Testis (tissue), 3 donors: ENCODE data around the gene MYCT1. TPM values are rescaled to one million over a fixed set of nuclear protein-coding genes. Genes with fewer than 3 reads are reported as not detected.

ENCODE experiments used
- DNase-seq: peaks from one replicate; pipeline ENCODE4 v3.0.0-alpha.2; 2019
- H3K27ac ChIP-seq, 2 donors: fragments of 200-600 bp; sonication (generic); one replicate each; pipeline ENCODE4 v1.5.1; 2019
- H3K27me3 ChIP-seq: fragments of 200-600 bp; sonication (generic); one replicate; pipeline ENCODE4 v1.5.1; 2019
- H3K36me3 ChIP-seq: fragments of 200-600 bp; sonication (generic); one replicate; pipeline ENCODE4 v1.5.1; 2017; ENCODE audit warnings: low read depth; ENCODE audit errors: missing control alignments
- H3K4me1 ChIP-seq: fragments of 200-600 bp; sonication (generic); one replicate; pipeline ENCODE4 v1.5.1; 2019
- H3K4me3 ChIP-seq, 2 donors: fragments of 200-600 bp; sonication (generic); one replicate each; pipeline ENCODE4 v1.5.1; 2017 to 2019
- H3K9me3 ChIP-seq: fragments of 200-600 bp; sonication (generic); one replicate; pipeline ENCODE4 v1.5.1; 2017
- POLR2A ChIP-seq: fragments of 450-650 bp; IDR thresholded peaks from one replicate; pipeline ENCODE4 v1.6.1; 2017; ENCODE audit warnings: antibody characterized with exemption, mild to moderate bottlenecking, moderate library complexity
- WGBS, 2 donors: methylation state at CpG; one replicate each; pipeline ENCODE4 v1.1.5; 2018; 5-methylcytosine and 5-hydroxymethylcytosine counted together
- intact Hi-C: fragments of 100-400 bp; cut with DNase I; formaldehyde crosslinking; loops from one replicate; pipeline ENCODE4 v1.15.1; 2023; ENCODE audit warnings: low total_unique reads
- polyA plus RNA-seq: library from polyadenylated mRNA; stranded (reverse); fragments of 350-450 nt; fragmentation: Illumina TruSeq; extraction: RNeasy Lipid Tissue Mini Kit (QIAGEN cat#74804); gene quantifications from one replicate; pipeline ENCODE4 v1.2.3, GENCODE V29; 2014; ENCODE audit warnings: low read depth, low replicate concordance; ENCODE audit not compliant: insufficient read depth
- total RNA-seq, 2 donors: library from RNA; depleted of rRNA; stranded (reverse); fragments of >200 nt; gene quantifications; one replicate each; pipeline ENCODE4 v1.2.3, GENCODE V29; 2016
- TF ChIP-seq, protein P1 (sequence below), 3 experiments: fragments of 450-650 bp in 2 of 3; fragments of 200-600 bp in 1 of 3; sonication (generic) in 1 of 3; IDR thresholded peaks; one replicate each; pipeline ENCODE4 v1.5.1; 2016 to 2019; ENCODE audit warnings: antibody characterized with exemption in 3 of 3, mild to moderate bottlenecking in 2 of 3, moderate library complexity in 1 of 3

MYCT1 gene
- total and polyA plus RNA-seq, 3 donors from 2014 or later: 2.3 to 4.3 (median 3.4) TPM

DNA sequence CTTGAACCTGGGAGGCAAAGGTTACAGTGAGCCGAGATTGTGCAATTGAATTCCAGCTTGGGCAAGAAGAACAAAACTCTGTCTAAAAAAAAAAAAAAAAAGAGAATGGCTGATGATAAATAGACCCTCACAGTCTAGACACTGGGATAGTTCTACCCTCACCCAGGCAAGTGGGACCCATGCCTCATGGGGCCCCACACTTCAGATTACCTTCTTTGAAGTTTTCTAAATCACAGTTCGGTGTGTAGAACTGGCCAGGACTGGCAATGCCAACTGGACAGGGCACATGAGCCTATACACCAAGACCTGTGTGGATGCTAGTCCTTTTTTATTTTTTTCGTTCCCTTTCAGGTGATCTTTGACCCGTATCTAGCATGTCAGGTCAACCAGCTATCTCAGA, 28.6 kb downstream of the MYCT1 start:
- TF ChIP-seq, protein P1, sequence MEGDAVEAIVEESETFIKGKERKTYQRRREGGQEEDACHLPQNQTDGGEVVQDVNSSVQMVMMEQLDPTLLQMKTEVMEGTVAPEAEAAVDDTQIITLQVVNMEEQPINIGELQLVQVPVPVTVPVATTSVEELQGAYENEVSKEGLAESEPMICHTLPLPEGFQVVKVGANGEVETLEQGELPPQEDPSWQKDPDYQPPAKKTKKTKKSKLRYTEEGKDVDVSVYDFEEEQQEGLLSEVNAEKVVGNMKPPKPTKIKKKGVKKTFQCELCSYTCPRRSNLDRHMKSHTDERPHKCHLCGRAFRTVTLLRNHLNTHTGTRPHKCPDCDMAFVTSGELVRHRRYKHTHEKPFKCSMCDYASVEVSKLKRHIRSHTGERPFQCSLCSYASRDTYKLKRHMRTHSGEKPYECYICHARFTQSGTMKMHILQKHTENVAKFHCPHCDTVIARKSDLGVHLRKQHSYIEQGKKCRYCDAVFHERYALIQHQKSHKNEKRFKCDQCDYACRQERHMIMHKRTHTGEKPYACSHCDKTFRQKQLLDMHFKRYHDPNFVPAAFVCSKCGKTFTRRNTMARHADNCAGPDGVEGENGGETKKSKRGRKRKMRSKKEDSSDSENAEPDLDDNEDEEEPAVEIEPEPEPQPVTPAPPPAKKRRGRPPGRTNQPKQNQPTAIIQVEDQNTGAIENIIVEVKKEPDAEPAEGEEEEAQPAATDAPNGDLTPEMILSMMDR (IDR thresholded peaks at IDR 0.05): no peak
- no peak for TF ChIP-seq POLR2A
- no peak overlapping the region for H3K4me3 ChIP-seq
- no peaks in the 10 kb centered on the region for H3K4me1 ChIP-seq
- no peaks in the 10 kb centered on the region for H3K9me3 ChIP-seq
- no peak overlapping the region for H3K27ac ChIP-seq
- WGBS, 2 donors: 65 to 77% methylated on average over 4 of the region's 4 CpGs
- no peaks in the 10 kb centered on the region for H3K27me3 ChIP-seq
- intact Hi-C loops: no loop called here
- no peaks in the 10 kb centered on the region for H3K36me3 ChIP-seq
- DNase-seq: no peak

DNA sequence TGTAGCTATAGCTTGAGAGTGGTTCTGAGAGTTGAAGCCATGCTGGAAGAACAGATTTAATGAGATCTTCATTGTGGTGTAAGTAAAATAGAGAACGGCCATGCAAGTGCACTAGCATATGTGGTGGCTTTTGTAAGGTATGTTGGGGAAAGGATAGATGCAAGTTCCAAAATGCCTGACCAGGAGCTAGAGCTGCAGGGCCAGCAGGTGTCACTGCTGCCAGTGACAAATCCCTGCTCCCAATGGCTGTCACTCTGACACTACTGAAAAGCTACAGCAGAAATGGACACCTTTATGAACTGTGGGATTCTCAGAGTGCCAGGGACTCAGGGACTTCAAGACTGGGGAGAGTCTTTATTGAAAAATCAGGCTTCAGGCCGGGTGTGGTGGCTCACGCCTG, 29.8 kb downstream of the MYCT1 start:
- Histone ChIP-seq H3K36me3 (no peaks in the 10 kb centered on the region), H3K4me3 (no peak overlapping the region), H3K4me1 (no peaks in the 10 kb centered on the region), H3K9me3 (no peaks in the 10 kb centered on the region), H3K27ac (no peak overlapping the region), H3K27me3 (no peaks in the 10 kb centered on the region)
- TF ChIP-seq, protein P1 (IDR thresholded peaks at IDR 0.05): no peak
- no peak for TF ChIP-seq POLR2A
- DNase-seq: no peak
- intact Hi-C loops: no loop called here
- 86 to 98% methylated on average over 3 of the region's 3 CpGs for WGBS, 2 donors

DNA sequence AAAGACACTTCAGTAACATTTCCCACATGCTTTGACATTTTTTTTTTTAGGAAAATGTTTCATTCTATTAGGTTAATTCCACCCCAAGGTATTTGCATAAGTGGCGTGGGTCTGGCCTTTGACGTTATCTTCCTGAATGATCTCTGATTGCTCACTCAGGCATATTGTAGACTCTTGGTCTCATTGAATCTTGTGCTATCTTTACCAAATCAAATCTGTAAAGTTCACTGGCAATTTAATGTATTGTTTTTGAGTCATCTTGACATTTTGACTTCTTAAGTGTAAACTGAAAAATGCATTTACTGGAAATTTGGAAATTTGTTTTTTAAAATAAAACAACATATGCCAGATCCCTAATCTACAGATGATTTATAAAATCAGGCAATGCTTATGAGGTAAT, 36.9 kb downstream of the MYCT1 start:
- intact Hi-C loops: no loop called here
- no peak for DNase-seq
- 79 to 83% methylated on average over 2 of the region's 2 CpGs for WGBS, 2 donors
- H3K36me3 ChIP-seq: no peaks in the 10 kb centered on the region
- no peak overlapping the region for H3K27ac ChIP-seq
- H3K4me3 ChIP-seq: no peak overlapping the region
- no peaks in the 10 kb centered on the region for H3K27me3 ChIP-seq
- H3K4me1 ChIP-seq: no peaks in the 10 kb centered on the region
- no peak for TF ChIP-seq POLR2A
- TF ChIP-seq, protein P1 (IDR thresholded peaks at IDR 0.05): no peak
- no peaks in the 10 kb centered on the region for H3K9me3 ChIP-seq

DNA sequence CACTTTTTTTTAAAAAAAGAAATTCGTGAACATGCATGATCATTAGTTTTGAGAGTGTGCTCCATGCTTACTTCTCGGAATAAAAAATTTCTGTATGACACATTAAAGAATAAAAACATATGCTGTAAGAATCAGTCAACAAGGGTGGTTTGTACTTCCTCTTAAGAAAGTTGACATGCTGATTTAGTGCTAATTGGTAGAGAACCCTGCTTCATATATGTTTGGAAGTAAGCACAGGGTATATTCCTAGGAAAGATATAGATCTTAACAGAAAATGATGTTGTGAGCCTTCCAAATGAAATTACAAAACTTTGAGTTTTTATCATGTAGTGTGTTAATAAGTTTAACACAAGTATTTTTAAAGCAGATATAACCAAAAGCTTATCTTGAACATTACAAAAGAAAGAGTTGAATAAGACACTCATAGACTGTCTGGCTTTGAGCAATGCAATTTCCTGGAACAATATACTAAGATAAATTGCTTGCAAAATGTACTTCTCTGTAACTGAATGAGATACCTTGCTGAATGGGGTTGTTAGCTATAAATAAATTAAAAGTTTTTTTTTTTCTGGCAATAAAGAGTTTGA, 39.1 kb downstream of the MYCT1 start:
- DNase-seq: no peak
- Histone ChIP-seq H3K4me1 (no peaks in the 10 kb centered on the region), H3K9me3 (no peaks in the 10 kb centered on the region), H3K27ac (no peak overlapping the region), H3K27me3 (no peaks in the 10 kb centered on the region), H3K4me3 (no peak overlapping the region), H3K36me3 (no peaks in the 10 kb centered on the region)
- WGBS, 2 donors: 82 to 83% methylated on average over 2 of the region's 2 CpGs
- intact Hi-C loops: no loop called here
- no peak for TF ChIP-seq POLR2A
- TF ChIP-seq, protein P1 (IDR thresholded peaks at IDR 0.05): no peak

DNA sequence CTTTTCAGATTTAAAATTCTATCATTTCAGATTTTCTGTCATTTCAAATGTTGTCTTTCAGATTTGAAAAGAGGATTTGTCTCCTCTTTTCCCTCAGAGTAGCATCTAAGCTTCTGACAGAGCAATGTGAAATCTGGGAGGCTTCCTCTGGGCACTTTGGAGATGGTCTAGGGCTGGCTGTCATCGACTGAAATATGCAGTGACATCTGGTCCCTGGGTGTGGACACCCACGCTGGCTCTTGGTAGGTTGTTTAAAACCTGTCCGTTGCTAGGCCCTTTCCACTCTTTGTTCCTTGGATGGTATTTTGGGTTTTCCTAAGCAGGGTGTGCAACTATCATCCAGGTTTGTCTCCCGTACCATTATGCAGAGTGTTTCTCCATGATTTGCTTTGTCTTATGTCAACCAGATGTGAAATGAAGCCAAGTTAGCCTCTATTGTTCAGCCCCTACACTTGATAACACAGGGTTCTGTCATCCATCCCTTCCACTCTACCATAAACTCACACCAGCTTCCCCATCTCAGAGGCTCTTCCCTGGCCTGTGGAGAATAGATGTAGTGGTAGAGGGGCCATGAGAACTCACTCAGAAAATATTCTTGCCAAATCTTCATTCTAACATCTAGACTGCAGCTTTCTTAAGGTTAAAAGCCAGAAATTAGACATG, 47.9 kb downstream of the MYCT1 start:
- no peaks in the 10 kb centered on the region for H3K4me1 ChIP-seq
- H3K4me3 ChIP-seq: no peak overlapping the region
- H3K27me3 ChIP-seq: no peaks in the 10 kb centered on the region
- no peaks in the 10 kb centered on the region for H3K9me3 ChIP-seq
- no peaks in the 10 kb centered on the region for H3K36me3 ChIP-seq
- H3K27ac ChIP-seq: no peak overlapping the region
- 75 to 78% methylated on average over 4 of the region's 4 CpGs for WGBS, 2 donors
- intact Hi-C loops: no loop called here
- TF ChIP-seq POLR2A: no peak
- TF ChIP-seq, protein P1 (IDR thresholded peaks at IDR 0.05): no peak
- DNase-seq: no peak
